Smooth muscle cell of the brain vasculature (primary cell): Measurements from ENCODE around the gene SIK3.

Experiments used
- DNase-seq: peaks from one replicate; pipeline ENCODE4 v3.0.0-alpha.2; 2012; ENCODE audit warnings: low read depth, low spot score

SIK3 gene

GRCh38 chr11:116797816-116798215 is 300.4 kb downstream of the SIK3 start:
- no peak for DNase-seq

GRCh38 chr11:116796548-116796947 is 301.7 kb downstream of the SIK3 start:
- no peak for DNase-seq

- no peak for DNase-seq
Observed at GRCh38 chr11:116794851-116795250, 303.4 kb downstream of the SIK3 start.

GRCh38 chr11:116793772-116794097 is 304.5 kb downstream of the SIK3 start:
- no peak for DNase-seq
